Kidney (tissue), 14 donors: ENCODE results near the gene NSMF. TPM values are rescaled to one million over a fixed set of nuclear protein-coding genes. Genes with fewer than 3 reads are reported as not detected.

Experiments used
- DNase-seq, 5 donors: peaks; one replicate each; pipeline ENCODE4 v3.0.0-alpha.2; 2013 to 2020
- FAIRE-seq: peaks from 2 replicates; lab custom pipeline; 2012; peaks lifted over from hg19 to GRCh38; lab: Jason Lieb, UNC
- H3K27ac ChIP-seq, 2 donors: one replicate each; pipeline ENCODE4 v1.7.0; 2013; ENCODE audit warnings: low read depth in 2 of 2, low read length in 2 of 2, inconsistent platforms in 1 of 2
- H3K27me3 ChIP-seq: one replicate; pipeline ENCODE4 v1.7.1; 2013; ENCODE audit warnings: low read length, inconsistent platforms; ENCODE audit not compliant: control insufficient read depth, insufficient read depth
- H3K36me3 ChIP-seq, 3 donors: one replicate each; pipeline versions ENCODE4 v1.7.0 to v1.7.1; 2013; ENCODE audit warnings: low read length in 3 of 3, control low read depth in 1 of 3, inconsistent platforms in 1 of 3; ENCODE audit not compliant: insufficient read depth in 3 of 3, control insufficient read depth in 2 of 3
- H3K4me1 ChIP-seq, 3 donors: one replicate each; pipeline versions ENCODE4 v1.7.0 to v1.7.1; 2013; ENCODE audit warnings: low read length in 3 of 3, inconsistent platforms in 1 of 3, low read depth in 1 of 3; ENCODE audit not compliant: control insufficient read depth in 2 of 3, insufficient read depth in 2 of 3
- H3K4me3 ChIP-seq, 3 donors: one replicate each; pipeline versions ENCODE4 v1.7.0 to v1.8.1; 2013; ENCODE audit warnings: low read length in 3 of 3, control low read depth in 1 of 3, inconsistent platforms in 1 of 3
- H3K9ac ChIP-seq, 3 donors: one replicate each; pipeline versions ENCODE4 v1.7.0 to v1.7.1; 2013; ENCODE audit warnings: low read length in 3 of 3, control low read depth in 1 of 3, inconsistent platforms in 1 of 3
- H3K9me3 ChIP-seq, 3 donors: one replicate each; pipeline versions ENCODE4 v1.7.0 to v1.7.1; 2013; ENCODE audit warnings: low read length in 3 of 3, control low read depth in 1 of 3, inconsistent platforms in 1 of 3; ENCODE audit not compliant: control insufficient read depth in 2 of 3, insufficient read depth in 1 of 3
- CTCF ChIP-seq: IDR thresholded peaks from 3 replicates; pipeline ENCODE4 v1.5.1; 2012; ENCODE audit warnings: mild to moderate bottlenecking, moderate library complexity, borderline replicate concordance; ENCODE audit not compliant: insufficient read depth; ENCODE audit errors: extremely low read depth
- intact Hi-C: fragments of 100-400 bp; cut with DNase I; formaldehyde crosslinking; loops from one replicate; pipeline ENCODE4 v1.11.1; 2022
- polyA plus RNA-seq: library from polyadenylated mRNA; stranded (reverse); fragments of 350-450 nt; fragmentation: Illumina TruSeq; extraction: RNeasy Lipid Tissue Mini Kit (QIAGEN cat#74804); gene quantifications from one replicate; pipeline ENCODE4 v1.2.3, GENCODE V29; 2014; ENCODE audit warnings: low read depth, low replicate concordance; ENCODE audit not compliant: insufficient read depth
- total RNA-seq: library from RNA; stranded (reverse); fragmentation: NEBNext Ultra II Directional; extraction: Animal tissue kit (Norgen Biotek cat#: 25700); gene quantifications from one replicate; pipeline ENCODE4 v1.2.1, GENCODE V29; 2021
- donor health status: control.
- donor health status: control.
- donor health status: control.
- donor health status: control.
- donor health status: control.
- donor health status: DM: yes; HTN: yes; CAD: no.
- donor health status: Normal renal cell carcinoma (clear cell type).

The NSMF gene
- total and polyA plus RNA-seq, 2 donors from 2014 or later: 32.7 to 49.5 TPM

- TF ChIP-seq CTCF: no peak
- H3K9ac ChIP-seq: no peak overlapping the region
- peak in 1 of 5 donors; percentile 78 for DNase-seq
- no peak overlapping the region for H3K27ac ChIP-seq
- H3K4me3 ChIP-seq: no peak overlapping the region
- no peaks in the 10 kb centered on the region for H3K36me3 ChIP-seq
- intact Hi-C loops: no loop called here
- FAIRE-seq: no peak
- H3K4me1 ChIP-seq: peaks cover 0 to 7% (median 0%) of the 10 kb centered on the region in 3 donors
- H3K27me3 ChIP-seq: no peaks in the 10 kb centered on the region
- H3K9me3 ChIP-seq: no peaks in the 10 kb centered on the region
These were observed 25.7 kb downstream of the NSMF start for GRCh38 chr9:137433349-137433915.

- intact Hi-C loops: no loop called here
- Histone ChIP-seq H3K9ac (no peak overlapping the region), H3K27me3 (no peaks in the 10 kb centered on the region), H3K4me1 (peaks cover 0 to 7% (median 0%) of the 10 kb centered on the region in 3 donors), H3K9me3 (no peaks in the 10 kb centered on the region), H3K4me3 (no peak overlapping the region), H3K36me3 (no peaks in the 10 kb centered on the region), H3K27ac (no peak overlapping the region)
- DNase-seq (peak in 1 of 5 donors; percentile 76), FAIRE-seq (no peak)
- no peak for TF ChIP-seq CTCF
These were observed 26.3 kb downstream of the NSMF start for GRCh38 chr9:137432687-137433348.

GRCh38 chr9:137431416-137431931 lies 27.7 kb downstream of the NSMF start:
- no peak for TF ChIP-seq CTCF
- H3K27me3 ChIP-seq: no peaks in the 10 kb centered on the region
- H3K27ac ChIP-seq: no peak overlapping the region
- no peak overlapping the region for H3K4me3 ChIP-seq
- H3K36me3 ChIP-seq: no peaks in the 10 kb centered on the region
- DNase-seq (peak in 1 of 5 donors; percentile 76), FAIRE-seq (no peak)
- peaks cover 0 to 2% (median 0%) of the 10 kb centered on the region in 3 donors for H3K4me1 ChIP-seq
- H3K9me3 ChIP-seq: no peaks in the 10 kb centered on the region
- intact Hi-C loops: no loop called here
- H3K9ac ChIP-seq: no peak overlapping the region
